Gastrocnemius medialis (tissue), 4 donors: Measurements from ENCODE around the gene ARHGEF37. TPM values are rescaled to one million over a fixed set of nuclear protein-coding genes. Genes with fewer than 3 reads are reported as not detected.

Experiments used
- ATAC-seq, 2 donors: fragments of 150-250 bp; one replicate each; pipeline ENCODE4 v1.9.1; 2016
- DNase-seq, 2 donors: peaks; one replicate each; pipeline ENCODE4 v3.0.0-alpha.2; 2019
- H3K27ac ChIP-seq, 4 donors: fragments of 200-600 bp; sonication (generic); 1 replicate in 1 of 4; 2 replicates in 3 of 4; pipeline ENCODE4 v1.5.1; 2016 to 2018; ENCODE audit warnings: mild to moderate bottlenecking in 2 of 4, moderate library complexity in 1 of 4
- H3K27me3 ChIP-seq, 3 donors: fragments of 200-600 bp; sonication (generic) in 2 of 3; 1 replicate in 1 of 3; 2 replicates in 2 of 3; pipeline versions ENCODE4 v1.5.1 to v1.6.0; 2016 to 2019; ENCODE audit warnings: mild to moderate bottlenecking in 1 of 3, moderate library complexity in 1 of 3
- H3K36me3 ChIP-seq, 2 donors: fragments of 200-600 bp; sonication (generic) in 1 of 2; one replicate each; pipeline ENCODE4 v1.5.1; 2017 to 2018
- H3K4me1 ChIP-seq, 2 donors: fragments of 200-600 bp; sonication (generic) in 1 of 2; one replicate each; pipeline ENCODE4 v1.5.1; 2016 to 2017; ENCODE audit warnings: mild to moderate bottlenecking in 2 of 2
- H3K4me3 ChIP-seq, 4 donors: fragments of 200-600 bp; sonication (generic) in 3 of 4; 1 replicate in 1 of 4; 2 replicates in 3 of 4; pipeline ENCODE4 v1.5.1; 2016 to 2019; ENCODE audit warnings: mild to moderate bottlenecking in 2 of 4
- H3K9me3 ChIP-seq, 3 donors: fragments of 200-600 bp; sonication (generic) in 2 of 3; 1 replicate in 1 of 3; 2 replicates in 2 of 3; pipeline ENCODE4 v1.5.1; 2016 to 2019
- CTCF ChIP-seq, 5 experiments: fragments of 450-650 bp in 3 of 5; fragments of 200-600 bp in 2 of 5; sonication (generic) in 2 of 5; IDR thresholded peaks in 4 of 5; conservative IDR thresholded peaks in 1 of 5; 1 replicate in 4 of 5; 2 replicates in 1 of 5; pipeline ENCODE4 v1.5.1; 2016 to 2019; ENCODE audit warnings: antibody characterized with exemption in 5 of 5, mild to moderate bottlenecking in 3 of 5, moderate library complexity in 3 of 5
- POLR2A ChIP-seq, 2 donors: fragments of 450-650 bp; IDR thresholded peaks; one replicate each; pipeline ENCODE4 v1.6.1; 2017; ENCODE audit warnings: antibody characterized with exemption in 2 of 2, mild to moderate bottlenecking in 2 of 2, moderate library complexity in 2 of 2
- in situ Hi-C, 4 donors: fragments of 200-750 bp; cut with MboI; loops; one replicate each; pipeline versions ENCODE4 v1.15.0 to v1.8.0; 2017; ENCODE audit warnings: low sequenced_read_pairs in 4 of 4
- intact Hi-C: fragments of 100-400 bp; cut with DNase I; formaldehyde crosslinking; loops from one replicate; pipeline ENCODE4 v1.15.1; 2023; ENCODE audit warnings: low total_unique reads
- total RNA-seq, 4 donors: library from RNA; depleted of rRNA; stranded (reverse); fragments of >200 nt; gene quantifications; one replicate each; pipeline versions ENCODE4 v1.1.0 to v1.2.3, GENCODE V29; 2016

The ARHGEF37 gene
- total RNA-seq, 4 donors from 2014 or later, result 9.5 to 28.6 (median 21.0) TPM

DNA sequence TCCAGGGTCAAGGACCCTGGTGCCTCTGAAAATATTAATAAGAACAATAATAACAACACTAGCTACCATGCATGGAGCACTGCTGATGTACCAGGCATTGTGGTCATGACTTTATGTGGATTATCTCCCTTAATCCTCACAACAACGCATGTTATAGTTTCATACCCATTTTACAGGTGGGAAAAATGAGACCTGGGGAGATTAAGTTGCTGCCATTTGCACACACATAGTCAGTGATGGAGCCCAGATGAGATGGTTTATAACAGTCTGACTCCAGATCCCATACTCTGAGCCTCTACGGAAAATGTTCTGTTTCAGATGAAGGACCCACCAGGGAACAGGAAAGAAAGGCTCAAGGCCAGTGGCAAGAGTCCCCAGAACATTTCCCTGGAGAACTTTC, 100.6 kb downstream of the ARHGEF37 start:
- DNase-seq (no peak), ATAC-seq (no peak)
- intact Hi-C loops (no loop called here), in situ Hi-C loops (no loop called here)
- H3K27ac ChIP-seq, result no peak overlapping the region
- TF ChIP-seq POLR2A (IDR thresholded peaks at IDR 0.05), result no peak
- no peak for TF ChIP-seq CTCF (IDR thresholded peaks at IDR 0.05 in 4 of 5, conservative IDR thresholded peaks at IDR 0.05 in 1 of 5)
- H3K4me1 ChIP-seq, result peaks cover 14 to 21% of the 10 kb centered on the region in 2 donors
- H3K4me3 ChIP-seq, result no peak overlapping the region
- H3K36me3 ChIP-seq, result no peaks in the 10 kb centered on the region
- no peaks in the 10 kb centered on the region for H3K9me3 ChIP-seq
- no peaks in the 10 kb centered on the region for H3K27me3 ChIP-seq

- H3K4me3 ChIP-seq, result no peak overlapping the region
- peaks cover 14 to 21% of the 10 kb centered on the region in 2 donors for H3K4me1 ChIP-seq
- no peaks in the 10 kb centered on the region for H3K9me3 ChIP-seq
- H3K27ac ChIP-seq, result no peak overlapping the region
- in situ Hi-C loops (no loop called here), intact Hi-C loops (no loop called here)
- H3K36me3 ChIP-seq, result no peaks in the 10 kb centered on the region
- no peak for ATAC-seq
- no peak for TF ChIP-seq CTCF (IDR thresholded peaks at IDR 0.05 in 4 of 5, conservative IDR thresholded peaks at IDR 0.05 in 1 of 5)
- TF ChIP-seq POLR2A (IDR thresholded peaks at IDR 0.05), result no peak
- no peaks in the 10 kb centered on the region for H3K27me3 ChIP-seq
- no peak for DNase-seq
Observed at GRCh38 chr5:149682532-149683075, 101.3 kb downstream of the ARHGEF37 start.

DNA sequence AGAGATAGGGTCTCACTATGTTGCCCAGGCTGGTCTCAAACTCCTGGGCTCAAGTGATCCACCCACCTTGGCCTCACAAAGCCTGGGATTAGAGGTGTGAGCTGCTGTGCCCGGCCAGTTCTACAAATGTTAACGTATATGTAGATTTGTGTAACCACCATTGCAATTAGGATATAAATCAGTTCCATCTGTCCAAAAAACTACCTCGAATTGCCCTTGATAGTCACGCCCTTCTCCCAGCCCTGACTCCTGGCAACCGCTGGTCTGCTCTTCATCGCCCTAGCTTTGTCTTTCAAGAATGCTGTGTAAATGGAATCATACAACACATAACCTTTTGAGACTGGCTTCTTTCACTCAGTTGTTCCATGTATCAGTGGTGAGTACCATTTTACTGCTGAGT, 102.7 kb downstream of the ARHGEF37 start:
- H3K9me3 ChIP-seq, result no peaks in the 10 kb centered on the region
- intact Hi-C loops (no loop called here), in situ Hi-C loops (no loop called here)
- no peaks in the 10 kb centered on the region for H3K27me3 ChIP-seq
- no peaks in the 10 kb centered on the region for H3K36me3 ChIP-seq
- DNase-seq (no peak), ATAC-seq (no peak)
- no peak for TF ChIP-seq POLR2A (IDR thresholded peaks at IDR 0.05)
- no peak overlapping the region for H3K4me3 ChIP-seq
- H3K4me1 ChIP-seq, result peaks cover 14 to 21% of the 10 kb centered on the region in 2 donors
- no peak overlapping the region for H3K27ac ChIP-seq

DNA sequence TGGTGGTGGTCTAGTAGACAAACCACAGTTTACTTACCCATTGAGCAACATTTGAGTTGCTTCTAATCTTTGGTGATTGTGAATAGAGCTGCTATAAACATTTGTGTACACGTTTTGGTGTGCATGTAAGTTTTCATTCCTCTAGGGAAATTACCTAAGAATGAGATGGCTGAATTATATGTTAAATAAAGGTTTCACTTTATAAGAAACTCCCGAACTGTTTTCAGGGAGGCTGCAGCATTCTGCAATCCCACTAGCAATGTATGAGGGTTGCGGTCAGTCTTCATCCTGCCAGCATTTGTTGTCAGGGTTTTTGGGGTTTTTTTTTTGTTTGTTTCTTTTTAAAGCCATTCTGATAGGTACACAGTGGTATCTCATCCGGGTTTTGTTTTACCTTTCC, 103.1 kb downstream of the ARHGEF37 start:
- intact Hi-C loops (no loop called here), in situ Hi-C loops (no loop called here)
- peaks cover 14 to 21% of the 10 kb centered on the region in 2 donors for H3K4me1 ChIP-seq
- no peaks in the 10 kb centered on the region for H3K9me3 ChIP-seq
- H3K36me3 ChIP-seq, result no peaks in the 10 kb centered on the region
- H3K27me3 ChIP-seq, result no peaks in the 10 kb centered on the region
- DNase-seq (no peak), ATAC-seq (no peak)
- TF ChIP-seq CTCF (IDR thresholded peaks at IDR 0.05 in 4 of 5, conservative IDR thresholded peaks at IDR 0.05 in 1 of 5), result no peak
- TF ChIP-seq POLR2A (IDR thresholded peaks at IDR 0.05), result no peak
- no peak overlapping the region for H3K27ac ChIP-seq
- H3K4me3 ChIP-seq, result no peak overlapping the region

Other genes with a start within 250 kb of the ARHGEF37 start
- gene GRPEL2, start 236.0 kb upstream of the ARHGEF37 start, total RNA-seq, result 10 to 100 TPM in 2 of 4 donors, 1 to 10 TPM in 2; 7.8 to 13.3 (median 9.9) TPM
- gene PCYOX1L, start 223.5 kb upstream of the ARHGEF37 start, total RNA-seq, result 1 to 10 TPM in 3 of 4 donors, under 1 TPM in 1; 0.29 to 1.5 (median 1.2) TPM
- 1 to 10 TPM in 1 of 4 donors, not detected in 3; 1.2 TPM for gene IL17B, start 202.2 kb upstream of the ARHGEF37 start, total RNA-seq
- gene CSNK1A1, start 30.1 kb upstream of the ARHGEF37 start, total RNA-seq, result 100 to 1,000 TPM; 157 to 252 (median 215) TPM
- 1 to 10 TPM; 3.9 to 6.8 (median 4.8) TPM for gene PPARGC1B, start 148.8 kb downstream of the ARHGEF37 start, total RNA-seq